Stimulated activated CD4-positive, alpha-beta T cell treated with anti-CD3 and anti-CD28 coated beads, Interleukin-4, amount 100 ng/mL, for 4 hours (primary cell): ENCODE measurements around the gene NUDT8.
"Not testable (repeated sequence)": the region's sequence is repeated elsewhere in the genome, so short reads cannot be mapped to it uniquely, and the experiment has no call there.

Experiments
- DNase-seq, 2 experiments: peaks; one replicate each; pipeline ENCODE4 v3.0.0-alpha.2; 2020

The NUDT8 gene

DNA sequence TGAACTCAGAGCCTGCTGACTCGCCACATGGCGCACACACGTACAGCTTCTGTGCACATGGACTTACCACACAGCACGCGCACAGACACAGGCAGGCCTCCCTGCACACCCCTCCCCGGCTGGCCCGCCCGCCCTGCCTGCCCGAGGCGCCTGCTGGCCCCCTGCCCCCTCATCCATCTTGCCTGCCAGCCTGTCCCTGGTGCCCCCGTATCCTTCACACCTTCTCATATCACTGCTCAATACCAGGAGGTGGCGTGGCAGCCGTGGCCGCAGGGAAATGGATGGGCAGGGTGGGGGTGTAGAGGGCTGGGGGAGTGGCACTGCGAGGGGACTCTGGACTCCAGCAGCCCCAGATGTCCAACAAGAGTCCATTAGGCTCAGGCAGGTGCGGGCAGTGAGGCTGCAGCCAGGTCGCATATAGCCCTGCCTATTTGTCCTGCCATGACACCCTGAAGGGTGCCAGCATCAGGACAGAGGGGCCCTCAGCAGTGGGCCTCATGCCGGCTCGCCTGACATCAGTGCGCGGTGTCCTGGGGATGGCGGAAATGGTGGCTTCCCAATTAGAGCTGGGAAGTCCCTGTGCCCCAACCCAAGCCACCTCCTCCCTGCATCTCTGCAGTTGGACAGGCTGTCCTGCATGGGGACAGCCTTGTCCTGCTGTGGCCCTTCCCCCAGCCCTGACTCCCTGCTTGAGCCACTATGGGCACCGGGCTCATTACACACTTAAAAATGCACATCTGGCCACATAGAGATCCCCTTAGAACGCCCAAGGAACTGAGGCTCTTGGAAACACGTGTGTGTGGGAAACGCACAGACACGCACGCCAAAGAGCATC, 11.8 kb upstream of the NUDT8 start:
- no peak for DNase-seq

DNA sequence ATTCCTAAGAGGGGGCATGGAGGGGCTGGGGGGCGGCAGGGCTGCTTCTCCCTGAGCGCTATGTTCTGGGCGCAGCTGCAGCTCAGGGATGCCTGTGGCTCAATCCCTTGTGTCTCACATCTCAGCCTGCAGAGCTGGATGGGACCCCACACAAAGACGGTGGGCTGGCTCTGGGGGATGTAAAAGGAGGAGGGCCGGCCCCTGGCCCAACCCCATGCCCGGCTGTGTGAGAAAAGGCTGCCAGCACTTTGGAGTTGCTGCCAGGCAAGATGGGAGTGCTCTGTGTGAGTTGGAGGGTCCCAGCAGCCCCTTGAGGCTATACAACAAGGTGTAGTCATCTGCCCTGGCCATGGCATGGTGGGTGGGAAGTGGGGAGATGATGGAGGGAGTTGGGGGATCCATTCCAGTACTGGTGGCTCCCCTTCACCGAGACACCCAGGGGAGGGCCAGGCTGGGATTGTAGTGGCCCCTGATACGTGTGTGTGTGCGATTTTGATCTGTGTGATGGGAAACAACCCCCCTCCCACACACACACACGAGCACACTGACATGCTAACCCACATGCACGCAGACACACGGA, 11.1 kb upstream of the NUDT8 start:
- DNase-seq: no peak

DNA sequence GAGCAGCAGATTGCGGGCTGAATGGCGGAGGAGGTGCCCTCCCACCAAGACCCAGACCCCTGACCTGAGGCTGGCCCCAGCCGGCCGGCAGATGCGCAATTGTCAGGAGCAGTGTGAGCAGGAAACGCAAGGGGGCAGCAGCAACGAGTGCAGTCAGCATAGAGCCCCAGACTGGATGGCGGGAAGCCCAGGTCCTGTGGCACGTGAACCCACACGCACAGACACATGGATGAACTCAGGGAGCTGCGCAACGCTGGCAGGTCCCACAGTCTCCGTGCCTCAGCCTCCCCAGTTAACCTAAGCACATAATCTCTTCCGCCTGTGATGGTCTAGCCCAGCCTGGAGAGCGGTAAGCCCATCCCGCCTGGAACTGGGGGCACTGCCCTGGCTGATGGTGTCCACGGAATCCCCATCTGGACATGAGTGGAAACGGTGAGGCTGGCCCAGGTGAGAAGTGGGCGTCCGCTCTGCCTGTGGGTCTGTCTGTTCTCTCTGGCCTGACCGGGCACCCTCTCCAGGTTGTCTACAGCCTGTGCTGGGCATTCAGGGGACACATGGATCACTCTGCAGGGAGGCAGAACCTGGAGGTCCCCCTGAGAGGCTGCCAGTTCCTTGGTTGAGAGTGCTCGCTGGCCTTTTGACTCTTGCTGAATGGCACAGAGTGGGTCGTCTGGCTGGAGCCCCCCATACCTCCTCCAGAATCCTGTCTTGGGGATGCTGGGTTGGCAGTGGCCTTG, 10.5 kb upstream of the NUDT8 start:
- DNase-seq: peak; percentile 48 to 61

DNA sequence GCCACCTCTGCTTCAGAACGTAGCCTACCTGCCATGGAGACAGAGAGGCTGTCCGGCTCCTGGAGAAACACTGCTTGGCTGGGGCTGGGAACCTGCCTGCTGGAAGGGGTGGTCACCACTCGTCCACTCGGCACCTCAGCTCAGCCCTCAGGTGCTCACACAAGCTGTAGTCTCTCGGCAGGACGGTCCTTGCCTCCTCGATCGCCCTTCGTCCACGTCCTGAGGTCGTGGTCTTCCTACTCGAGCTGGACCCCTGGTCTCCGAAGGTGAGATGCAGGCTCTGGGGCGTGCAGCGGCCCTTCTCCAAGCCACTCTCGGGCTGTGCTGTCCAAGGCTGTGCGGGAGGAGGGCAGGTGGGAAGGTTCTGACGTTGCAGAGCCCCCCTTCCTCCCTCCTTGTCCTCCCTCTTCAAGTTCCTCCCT, 9.7 kb upstream of the NUDT8 start, which contains the start of gene TBX10:
TSS of gene TBX10 (minus strand) at position 326 of the 422 bp plus-strand sequence. CDS start at position 35, 291 bp downstream.
- DNase-seq: no peak

DNA sequence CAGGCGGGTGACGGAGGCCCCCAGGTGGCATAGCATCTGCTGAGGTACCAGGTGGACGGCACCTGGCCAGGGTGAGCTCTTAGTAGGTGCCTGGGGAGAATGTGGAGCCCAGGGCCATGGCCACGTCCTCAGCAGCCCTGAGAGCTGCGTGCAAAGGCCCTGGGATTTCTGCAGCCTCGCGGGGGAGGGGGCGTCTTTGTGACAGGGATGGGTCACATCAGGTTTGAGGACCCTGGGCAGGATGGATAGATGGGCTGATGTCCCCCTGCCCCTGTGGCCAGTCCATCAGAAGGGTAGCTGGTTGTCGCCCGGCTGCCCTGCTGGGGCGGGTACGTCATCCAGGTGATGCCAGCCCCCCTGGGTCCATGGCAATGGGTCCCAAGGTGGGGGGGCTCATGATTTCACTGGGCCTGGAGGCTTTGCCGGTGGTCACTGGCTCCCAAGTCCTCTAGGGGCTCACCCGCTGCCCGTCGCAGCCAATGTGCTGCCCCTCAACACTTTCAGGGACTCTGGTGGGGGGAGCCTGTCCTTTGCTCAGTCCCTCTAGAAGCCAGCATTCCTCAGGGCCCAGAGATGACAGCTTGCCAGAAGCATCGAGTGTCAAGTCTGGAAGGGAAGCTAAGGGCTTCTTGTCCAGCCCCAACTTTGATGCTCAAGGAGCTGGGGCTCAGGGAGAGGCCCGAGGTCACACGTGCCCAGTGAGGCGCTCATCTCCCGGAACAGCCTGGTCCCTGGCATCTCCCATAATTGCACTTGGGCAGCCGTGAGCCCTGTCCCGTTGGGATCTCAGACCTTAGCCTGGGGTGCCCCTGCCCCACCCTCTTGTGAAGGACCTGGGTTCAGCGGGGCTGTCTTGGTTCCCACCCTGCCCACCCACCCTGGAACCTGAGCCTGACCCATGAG, 9.0 kb upstream of the NUDT8 start:
- no peak for DNase-seq

DNA sequence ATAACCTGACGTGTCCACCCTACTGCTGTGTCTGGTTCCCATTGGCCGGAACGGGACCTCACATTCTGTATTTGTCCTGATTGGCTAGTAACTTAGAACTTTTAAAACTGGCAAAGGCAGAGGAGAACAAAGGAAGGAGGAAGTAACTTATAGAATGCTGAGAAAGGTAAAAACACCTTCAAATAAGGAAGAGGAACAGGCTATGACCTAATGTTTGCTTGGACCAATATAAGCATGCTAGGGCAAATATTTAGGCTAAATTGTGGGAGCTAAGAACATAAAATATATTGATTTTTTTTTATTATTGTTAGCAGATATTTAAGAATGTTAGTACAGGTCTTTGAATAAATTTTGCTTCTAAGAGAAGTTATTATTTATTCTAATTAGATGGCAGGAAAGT, 7.7 kb upstream of the NUDT8 start:
- DNase-seq: not testable (repeated sequence)

DNA sequence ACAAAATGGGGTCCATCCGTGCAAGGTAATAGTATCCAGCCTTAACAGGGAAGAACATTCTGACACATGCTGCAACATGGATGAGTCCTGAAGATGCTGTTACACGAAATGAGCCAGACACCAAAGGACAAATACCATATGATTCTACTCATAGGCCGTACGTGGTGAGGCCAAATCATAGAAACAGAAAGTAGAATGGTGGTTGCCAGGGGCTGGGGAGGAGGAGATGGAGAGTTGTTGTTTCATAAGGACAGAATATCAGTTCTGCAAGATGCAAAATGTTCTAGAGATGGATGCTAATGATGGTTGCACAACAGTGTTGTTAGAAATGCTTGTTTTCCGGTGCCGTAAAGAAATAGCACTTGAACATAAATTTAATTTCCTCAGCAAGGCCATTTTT, 7.2 kb upstream of the NUDT8 start:
- DNase-seq: no peak

DNA sequence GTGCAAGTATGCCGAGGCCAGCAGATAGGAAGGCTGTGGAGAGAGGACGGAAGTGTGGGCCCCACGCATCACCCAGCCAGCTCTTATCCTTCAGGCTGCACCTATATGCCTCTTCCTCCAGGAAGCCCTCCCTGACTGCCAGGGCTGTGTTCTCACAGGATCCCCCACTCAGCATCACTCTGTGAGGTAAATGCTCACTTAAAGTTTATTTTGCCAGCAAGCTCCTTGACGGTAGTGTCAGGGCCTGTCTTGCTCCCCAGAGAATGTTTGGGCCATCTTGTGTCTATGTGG, 5.4 kb upstream of the NUDT8 start:
- DNase-seq: no peak

DNA sequence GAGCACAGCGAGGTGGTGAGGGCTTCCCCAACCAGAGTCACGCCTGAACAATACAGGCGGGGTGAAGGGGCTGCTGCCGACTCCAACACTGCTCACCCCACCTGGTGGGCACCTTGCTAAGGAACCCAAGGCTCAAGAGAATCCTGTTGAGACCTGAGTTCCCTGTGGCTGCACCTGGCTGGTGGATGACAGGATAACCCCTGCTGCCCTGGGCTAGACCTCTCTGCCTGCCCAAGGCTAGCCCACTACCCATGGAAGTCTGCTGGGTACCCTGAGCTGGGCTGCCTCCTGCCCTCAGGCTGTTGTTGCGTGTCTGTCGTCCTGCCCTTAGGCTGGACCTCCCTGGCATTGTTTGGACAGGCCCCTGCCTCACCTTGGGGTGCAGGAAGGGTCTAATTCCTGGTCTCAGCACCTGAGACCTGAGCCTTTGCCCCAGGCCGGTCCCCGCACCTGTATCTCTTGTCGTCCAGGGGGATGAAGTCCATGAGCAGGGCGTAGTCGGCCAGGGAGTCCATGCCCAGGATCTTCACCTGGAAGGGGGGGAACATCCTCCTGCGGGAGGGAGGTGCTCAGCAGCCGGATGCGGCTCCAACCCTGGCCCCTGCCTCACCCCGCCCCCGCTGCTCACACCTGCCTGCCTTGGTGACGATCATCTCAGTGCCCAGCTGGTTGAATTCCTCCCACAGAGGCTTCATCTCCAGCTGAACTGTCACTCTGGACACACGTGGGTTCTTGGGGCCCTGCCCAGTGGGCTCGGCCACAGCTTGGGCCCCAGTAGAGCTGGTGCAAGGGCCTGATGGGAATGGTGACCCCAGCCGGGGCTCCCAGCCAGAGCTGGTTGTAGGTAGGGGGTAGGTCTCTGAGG, 4.9 kb upstream of the NUDT8 start:
- DNase-seq: no peak

DNA sequence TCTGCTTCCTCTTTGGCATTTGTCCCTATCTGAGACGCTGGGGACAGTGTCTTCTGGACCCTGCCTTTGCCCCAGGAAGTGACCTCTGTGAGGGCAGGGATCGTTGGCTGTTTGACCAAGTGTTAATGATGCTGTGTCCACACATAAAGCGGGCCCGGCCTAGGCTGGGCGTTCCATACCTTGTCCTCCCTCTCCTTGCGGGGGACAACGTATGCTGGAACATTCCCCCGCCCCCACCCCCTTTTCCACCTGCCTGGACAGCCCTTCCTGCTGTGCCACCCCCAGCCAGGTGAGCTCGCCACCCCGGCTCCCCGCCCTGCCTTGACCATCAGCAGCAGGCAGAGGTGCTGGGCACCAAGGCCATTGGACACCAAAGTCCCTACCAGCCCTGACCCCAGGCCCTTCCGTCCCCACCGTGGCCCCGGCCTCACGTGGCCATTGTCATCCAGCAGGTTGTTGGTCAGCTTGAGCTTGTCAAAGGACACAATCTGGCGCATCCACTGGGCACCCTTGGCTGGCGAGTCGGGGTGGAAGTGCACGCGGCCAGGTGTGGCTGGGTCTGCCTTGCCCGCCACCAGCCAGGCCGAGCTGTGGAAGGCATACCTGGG, 4.1 kb upstream of the NUDT8 start:
- DNase-seq: no peak

DNA sequence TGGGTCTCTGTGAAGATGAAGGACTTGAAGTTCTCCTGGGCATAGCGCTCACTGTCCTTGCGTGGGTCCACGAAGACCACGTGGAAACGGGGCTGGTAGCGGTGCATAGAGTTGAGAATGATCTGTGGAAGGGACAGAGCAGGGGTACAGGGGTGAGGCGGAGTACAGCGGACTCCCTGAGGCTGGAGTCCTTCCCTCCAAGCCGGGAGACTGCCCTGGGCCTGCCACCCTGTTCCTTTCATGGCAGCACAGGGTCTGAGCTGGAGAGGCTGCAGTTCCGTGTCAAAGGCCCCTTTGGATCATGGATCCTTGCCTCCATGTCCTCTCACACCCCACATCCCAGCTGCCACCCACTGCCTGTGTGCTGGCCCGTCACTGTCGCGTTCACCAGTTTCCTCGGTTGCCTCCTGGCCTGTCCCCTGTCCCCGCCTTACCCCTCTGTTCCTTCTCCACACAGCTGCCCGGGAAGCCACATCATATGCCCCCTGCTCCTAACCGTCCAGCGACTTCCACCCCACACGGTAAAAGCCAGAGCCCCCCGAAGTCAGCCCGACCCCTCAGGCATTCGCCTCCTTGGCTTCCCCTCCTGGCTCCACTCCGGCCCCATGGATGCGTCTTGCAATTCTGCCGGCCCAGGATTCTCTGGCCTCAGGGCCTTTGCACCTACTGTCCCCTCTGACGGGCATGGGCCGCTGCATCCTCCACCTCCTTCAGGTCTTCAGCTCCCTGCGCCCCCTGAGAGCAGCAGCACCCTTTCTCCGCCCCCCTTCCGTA, 3.4 kb upstream of the NUDT8 start:
- no peak for DNase-seq

DNA sequence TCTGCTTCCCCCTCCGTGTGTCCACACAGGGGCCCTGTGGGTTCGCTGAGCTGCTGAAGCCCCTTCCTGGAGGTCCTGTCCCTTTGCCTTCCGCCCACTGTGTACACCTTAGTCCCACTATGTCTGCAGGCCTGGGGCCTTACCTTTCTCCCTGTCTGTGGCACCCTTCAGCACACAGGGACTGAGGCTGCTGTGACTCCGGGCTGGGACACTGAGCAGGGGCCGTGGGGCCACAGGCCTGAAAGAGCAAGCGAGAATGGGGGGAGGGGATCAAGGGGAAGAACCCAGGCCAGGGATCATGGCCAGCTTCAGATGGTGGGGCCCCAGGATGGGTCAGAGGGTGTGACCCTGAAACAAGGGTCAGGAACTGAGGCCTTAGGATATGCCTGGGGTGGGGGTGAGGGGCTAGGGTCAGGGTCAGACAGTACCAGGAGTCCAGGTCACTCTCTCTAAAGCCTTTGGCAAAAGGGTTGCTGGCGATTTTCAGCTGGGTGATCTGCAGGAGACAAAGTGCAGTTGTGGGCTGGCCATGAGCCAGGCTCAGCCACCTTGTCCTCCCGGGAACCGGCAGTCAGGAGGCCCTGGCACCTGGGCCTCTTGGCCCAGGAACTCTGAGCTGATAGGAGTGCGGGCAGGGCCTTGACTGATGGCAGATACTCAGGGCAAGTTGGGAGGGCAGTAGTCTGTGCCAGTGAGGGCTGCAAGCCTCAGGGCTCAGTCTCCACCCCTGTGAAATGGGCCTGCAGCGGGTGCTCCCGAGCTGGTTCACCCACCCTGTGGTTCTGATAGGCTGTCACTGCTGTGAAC, 2.6 kb upstream of the NUDT8 start:
- no peak for DNase-seq

DNA sequence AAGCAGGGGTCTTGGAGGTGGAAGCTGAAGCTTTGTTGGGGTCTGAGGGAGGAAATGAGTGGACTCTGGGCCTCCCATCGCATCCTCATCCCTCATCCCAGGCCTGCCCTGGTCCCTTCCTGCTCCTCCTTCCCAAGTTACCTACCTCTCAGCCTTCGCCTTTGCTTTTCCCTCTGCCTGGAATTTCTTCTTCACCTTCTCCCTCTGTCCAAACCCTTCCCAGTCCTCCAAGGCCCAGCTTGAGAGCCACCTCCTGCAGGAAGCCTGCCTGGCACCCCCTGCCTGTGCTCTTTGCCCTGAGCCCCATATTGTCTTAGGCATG, 2.1 kb upstream of the NUDT8 start:
- DNase-seq: no peak

DNA sequence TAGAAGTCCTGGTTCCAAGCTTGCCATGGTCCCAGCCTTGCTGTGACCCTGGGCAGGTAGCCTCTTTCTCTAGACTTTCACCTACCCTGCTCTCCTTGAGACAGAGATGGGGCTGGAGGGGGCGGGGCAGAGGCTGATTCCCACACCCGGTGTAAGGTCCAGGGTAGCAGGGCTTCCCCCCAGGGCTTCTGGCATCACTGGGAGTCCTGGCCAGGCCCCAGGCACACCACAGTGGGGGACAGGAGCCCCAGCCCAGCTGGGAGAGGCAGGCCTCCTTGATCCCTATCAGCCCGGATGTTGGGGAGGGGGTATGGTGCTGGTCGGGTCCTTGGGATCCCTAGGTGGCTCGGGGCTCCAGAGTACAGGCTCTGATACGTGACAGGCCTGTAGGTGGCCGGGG, 1.7 kb upstream of the NUDT8 start:
- no peak for DNase-seq

DNA sequence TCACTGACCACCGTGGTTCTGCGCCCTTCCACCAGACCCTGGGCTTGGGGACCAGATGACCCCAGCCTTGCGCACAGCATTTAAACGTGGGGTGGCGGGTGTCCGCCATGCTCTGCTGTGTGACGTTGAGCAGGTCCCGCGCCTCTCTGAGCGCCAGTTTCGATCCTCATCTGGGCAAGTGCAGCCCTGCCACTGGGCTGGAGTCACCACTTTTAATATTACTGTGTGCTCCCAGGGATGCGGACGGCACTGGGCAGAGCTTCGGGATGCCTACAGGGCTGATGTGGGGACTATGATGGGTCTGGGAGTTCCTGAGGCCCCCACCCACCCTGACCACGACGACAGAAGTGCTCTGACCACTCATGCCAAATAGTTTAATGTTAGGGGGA, 1.2 kb upstream of the NUDT8 start:
- no peak for DNase-seq

DNA sequence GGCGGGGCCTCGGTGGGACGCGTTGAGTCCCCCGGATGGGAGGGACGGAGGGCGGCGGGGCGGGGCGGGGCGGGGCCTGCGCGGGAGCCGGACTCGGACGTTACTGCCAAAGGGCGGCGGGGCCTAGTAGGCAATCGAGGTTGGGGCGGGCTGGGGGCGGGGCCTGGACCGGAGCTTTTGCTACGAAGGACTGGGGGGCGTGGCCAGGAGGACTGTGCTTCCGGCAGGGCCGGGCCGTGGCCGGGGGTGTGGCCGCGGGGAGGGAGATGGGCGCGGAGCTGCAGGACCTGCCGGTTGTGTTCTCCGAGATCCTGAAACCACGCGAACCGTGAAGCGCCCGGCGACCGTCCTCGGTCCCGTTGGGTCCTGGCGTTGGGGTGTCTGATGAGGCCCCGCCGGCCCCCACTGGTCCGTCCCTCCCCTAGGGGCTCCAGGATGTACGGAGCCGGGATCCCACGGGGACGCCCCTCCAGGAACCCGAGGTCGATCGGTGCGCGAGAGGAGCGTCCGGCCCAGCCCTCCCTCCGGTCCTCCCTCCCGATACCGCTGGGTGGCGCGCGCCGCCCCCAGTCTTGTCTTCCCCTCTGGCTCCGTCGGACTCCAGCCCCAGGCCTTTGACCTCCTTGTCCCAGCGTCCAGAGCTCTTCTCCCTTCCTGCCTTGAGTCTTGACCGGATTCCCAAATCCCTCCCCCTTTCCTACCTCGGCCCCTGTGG, 648 bp upstream of the NUDT8 start:
- peak; percentile 94 to 97 for DNase-seq

DNA sequence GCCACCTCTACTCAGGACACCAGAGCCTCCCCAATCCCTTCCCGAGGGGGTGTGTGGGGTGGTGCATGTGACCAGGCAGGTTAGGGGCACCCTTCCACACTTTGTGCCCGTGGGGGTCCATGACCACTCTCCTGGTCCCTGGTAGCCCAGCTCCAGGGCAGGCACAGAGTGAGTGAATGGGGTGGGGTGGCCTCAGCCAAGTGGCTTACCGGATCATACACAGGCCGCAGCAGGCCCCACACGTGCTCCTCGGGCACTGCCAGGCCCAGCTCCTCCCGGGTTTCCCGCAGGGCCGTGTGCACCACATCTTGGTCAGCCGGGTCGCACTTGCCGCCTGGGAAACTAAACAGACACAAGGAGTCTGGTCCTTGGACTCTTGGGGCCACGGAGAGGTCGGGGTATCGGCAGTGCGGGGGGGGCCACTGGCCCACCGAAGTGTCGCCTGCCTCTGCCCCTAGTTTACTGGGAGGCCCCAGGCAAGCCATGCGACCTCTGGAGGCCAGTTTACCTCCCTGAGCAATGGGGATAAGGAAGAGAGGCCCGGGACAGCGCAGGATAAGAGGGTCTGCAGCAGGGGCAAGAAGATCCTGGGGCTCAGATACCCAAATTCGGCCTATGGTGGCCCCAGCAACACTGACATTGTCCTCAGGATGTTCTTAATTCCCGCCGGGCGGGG, 889 bp downstream of the NUDT8 start:
- DNase-seq: no peak

DNA sequence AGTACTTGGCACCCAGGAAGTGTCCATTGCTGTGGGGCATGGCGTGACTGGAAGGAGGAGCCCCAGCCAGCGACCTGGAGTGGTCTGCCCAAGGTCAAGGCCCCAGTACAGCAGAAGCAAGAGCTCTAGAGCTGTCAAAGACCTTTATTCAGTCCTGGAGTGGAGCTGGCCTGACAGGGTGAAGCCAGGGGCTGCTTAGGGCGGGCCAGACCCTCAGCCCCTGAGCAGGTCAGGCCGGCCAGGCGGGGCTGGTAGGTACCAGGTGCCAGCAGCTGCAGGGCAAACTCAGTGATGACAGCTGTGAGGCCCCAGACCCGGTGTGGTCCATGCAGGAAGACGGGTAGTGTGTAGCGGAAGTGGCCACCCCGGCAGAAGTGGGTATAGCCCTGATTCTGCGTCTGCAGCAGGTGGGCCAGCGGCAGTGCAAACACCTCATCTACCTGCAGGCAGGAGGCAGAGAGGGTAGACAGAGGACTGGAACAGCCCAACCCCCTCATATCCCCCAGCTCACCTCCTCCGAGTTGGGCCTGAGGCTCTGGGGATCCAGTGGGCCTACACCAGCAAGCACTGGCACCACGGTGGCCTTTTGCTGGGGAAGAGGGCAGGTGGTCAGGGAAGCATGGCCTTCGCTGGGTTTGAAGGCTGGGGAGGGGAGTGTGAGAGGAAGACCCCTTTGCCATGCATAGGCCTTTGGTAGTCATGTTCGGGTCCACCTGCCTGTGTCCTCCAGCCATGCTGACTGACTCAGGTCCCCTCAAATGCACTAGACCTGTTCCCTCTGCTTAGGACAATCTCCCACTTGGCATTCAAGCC, 1.7 kb downstream of the NUDT8 start:
- DNase-seq: no peak
